ENCODE measurements around the gene MRPL28. TPM values are rescaled to one million over a fixed set of nuclear protein-coding genes. Genes with fewer than 3 reads are reported as not detected.
A peak's percentile ranks its signal among the peaks of the same experiment; 100 is the strongest.
"Not testable (repeated sequence)": the region's sequence is repeated elsewhere in the genome, so short reads cannot be mapped to it uniquely, and the experiment has no call there.

The MRPL28 gene
- total RNA-seq, 2 experiments from 2014 or later = 89.3 to 94.8 TPM

DNA sequence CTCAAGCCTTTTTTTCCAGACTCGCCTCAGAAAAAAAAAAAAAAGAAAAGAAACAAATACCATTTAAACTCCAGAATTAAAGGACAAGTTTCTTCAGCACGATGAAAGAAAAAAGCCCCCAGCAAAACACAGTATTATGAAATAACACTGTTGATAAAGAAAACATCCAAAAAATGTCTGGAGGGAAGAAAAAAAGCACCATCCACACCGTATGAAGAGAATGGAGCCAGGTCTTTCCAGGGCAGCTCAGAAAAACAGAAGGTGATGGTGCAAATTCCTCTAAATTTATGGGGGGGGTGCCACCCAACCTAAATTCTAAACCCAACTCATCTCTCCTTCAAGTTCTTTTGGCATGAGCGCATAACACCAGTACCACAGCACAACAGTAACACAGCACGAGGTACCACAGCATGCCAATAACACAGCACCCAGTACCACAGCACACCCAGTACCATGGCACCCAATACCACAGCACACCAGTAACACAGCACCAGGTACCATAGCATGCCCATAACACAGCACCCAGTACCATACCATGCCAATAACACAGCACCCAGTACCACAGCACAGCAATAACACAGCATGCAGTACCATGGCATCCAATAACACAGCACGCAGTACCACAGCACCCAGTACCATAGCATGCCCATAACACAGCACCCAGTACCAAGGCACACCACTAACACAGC is 36.8 kb downstream of the MRPL28 start:
- no peak for DNase-seq
- Mint-ChIP-seq H3K4me1 (peaks cover 47% of the 10 kb centered on the region), H3K9me3 (no peaks in the 10 kb centered on the region), H3K27ac (no peak overlapping the region), H3K4me3 (no peak overlapping the region), H3K27me3 (no peaks in the 10 kb centered on the region), H3K36me3 (peaks cover 2% of the 10 kb centered on the region)

DNA sequence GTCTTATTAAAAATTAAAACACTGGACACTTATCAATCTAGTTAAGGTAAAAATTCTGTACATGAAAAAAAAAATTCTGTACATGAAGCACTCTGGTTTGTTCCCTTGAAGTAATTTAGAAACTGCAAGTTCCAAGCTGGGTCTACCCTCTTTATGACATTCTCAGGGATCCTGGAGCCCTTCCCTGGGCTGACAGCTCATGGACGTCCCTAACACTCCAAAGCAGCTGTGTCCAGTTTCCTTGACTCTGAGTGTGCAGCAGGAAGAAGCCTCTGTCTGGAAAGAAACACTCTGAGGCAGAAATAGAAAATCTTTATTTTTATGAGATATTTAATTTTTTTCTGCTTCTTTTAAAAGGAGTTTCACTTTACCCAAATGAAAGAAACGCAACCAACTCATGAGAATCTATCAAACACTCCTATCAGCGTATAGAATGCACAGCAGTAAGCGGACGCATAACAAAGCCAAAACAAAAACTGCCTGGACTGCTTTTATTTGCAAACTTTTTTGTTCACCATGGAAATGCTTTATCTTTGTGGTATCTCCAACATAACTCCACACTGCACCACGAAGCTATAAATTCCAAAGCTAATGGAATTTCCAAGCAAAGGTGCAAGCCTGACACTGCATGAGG is 39.0 kb downstream of the MRPL28 start:
- not testable (repeated sequence) for H3K9me3 Mint-ChIP-seq

DNA sequence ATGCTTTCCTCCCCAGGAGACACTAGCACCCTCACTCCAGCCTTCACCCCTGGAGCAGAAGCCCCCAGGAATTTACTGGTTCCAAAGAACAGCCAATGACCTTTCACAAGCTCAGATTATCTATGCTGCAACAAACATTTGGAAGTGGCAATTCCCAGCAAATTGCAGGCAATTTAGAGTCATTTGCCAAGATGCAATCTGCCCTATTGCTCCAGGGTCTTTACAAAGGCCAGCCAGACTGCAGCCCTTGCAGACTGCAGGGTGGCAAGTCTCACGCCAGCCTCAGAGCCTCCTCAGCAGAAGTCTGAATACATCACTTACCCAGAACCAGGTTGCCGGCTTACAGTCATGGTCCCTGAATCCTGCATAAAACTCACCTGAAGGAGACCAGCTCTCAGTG is 39.6 kb downstream of the MRPL28 start:
- no peak overlapping the region for H3K27ac Mint-ChIP-seq
- DNase-seq = no peak
- H3K4me1 Mint-ChIP-seq = peaks cover 51% of the 10 kb centered on the region

More for the DNA sequence above, 39.0 kb downstream of the MRPL28 start:
- H3K27ac Mint-ChIP-seq, H3K36me3 Mint-ChIP-seq, H3K27me3 Mint-ChIP-seq, H3K4me3 Mint-ChIP-seq, DNase-seq: not testable (repeated sequence)
- H3K4me1 Mint-ChIP-seq = peaks cover 53% of the 10 kb centered on the region

GRCh38 chr16:325375-326145 is 44.8 kb downstream of the MRPL28 start:
- no peaks in the 10 kb centered on the region for H3K9me3 Mint-ChIP-seq
- no peaks in the 10 kb centered on the region for H3K27me3 Mint-ChIP-seq
- peak overlapping the region; percentile 71 for H3K27ac Mint-ChIP-seq
- no peak for DNase-seq
- H3K4me1 Mint-ChIP-seq = peaks cover 43% of the 10 kb centered on the region
- H3K36me3 Mint-ChIP-seq = peaks cover 8% of the 10 kb centered on the region
- peak overlapping the region; percentile 62 for H3K4me3 Mint-ChIP-seq

More for the DNA sequence above, 39.6 kb downstream of the MRPL28 start:
- Mint-ChIP-seq H3K4me3 (no peak overlapping the region), H3K36me3 (peaks cover under 1% of the 10 kb centered on the region), H3K27me3 (no peaks in the 10 kb centered on the region), H3K9me3 (no peaks in the 10 kb centered on the region)

- Mint-ChIP-seq H3K27me3 (no peaks in the 10 kb centered on the region), H3K4me1 (peaks cover 48% of the 10 kb centered on the region), H3K27ac (peak overlapping the region; percentile 71), H3K36me3 (peaks cover 8% of the 10 kb centered on the region), H3K9me3 (no peaks in the 10 kb centered on the region), H3K4me3 (peak overlapping the region; percentile 62)
- peak; percentile 58 for DNase-seq
Measured at GRCh38 chr16:324451-325334, 45.6 kb downstream of the MRPL28 start.

DNA sequence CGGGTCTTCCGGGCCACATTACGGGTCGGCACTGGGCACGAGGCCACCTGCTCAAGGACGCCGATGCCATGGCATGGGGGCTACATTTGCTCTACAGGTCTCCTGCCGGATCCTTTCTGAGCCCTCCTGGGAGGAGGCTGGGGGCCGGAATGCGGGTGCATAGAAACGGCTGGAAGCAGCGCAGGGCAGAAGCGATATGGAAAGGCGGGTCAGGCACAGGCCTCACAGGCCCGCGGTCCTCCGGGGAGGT is 46.2 kb downstream of the MRPL28 start:
- Mint-ChIP-seq H3K4me1 (peaks cover 51% of the 10 kb centered on the region), H3K27me3 (no peaks in the 10 kb centered on the region), H3K4me3 (no peak overlapping the region), H3K27ac (peak overlapping the region; percentile 71), H3K9me3 (no peaks in the 10 kb centered on the region), H3K36me3 (peaks cover 9% of the 10 kb centered on the region)
- DNase-seq = no peak

DNA sequence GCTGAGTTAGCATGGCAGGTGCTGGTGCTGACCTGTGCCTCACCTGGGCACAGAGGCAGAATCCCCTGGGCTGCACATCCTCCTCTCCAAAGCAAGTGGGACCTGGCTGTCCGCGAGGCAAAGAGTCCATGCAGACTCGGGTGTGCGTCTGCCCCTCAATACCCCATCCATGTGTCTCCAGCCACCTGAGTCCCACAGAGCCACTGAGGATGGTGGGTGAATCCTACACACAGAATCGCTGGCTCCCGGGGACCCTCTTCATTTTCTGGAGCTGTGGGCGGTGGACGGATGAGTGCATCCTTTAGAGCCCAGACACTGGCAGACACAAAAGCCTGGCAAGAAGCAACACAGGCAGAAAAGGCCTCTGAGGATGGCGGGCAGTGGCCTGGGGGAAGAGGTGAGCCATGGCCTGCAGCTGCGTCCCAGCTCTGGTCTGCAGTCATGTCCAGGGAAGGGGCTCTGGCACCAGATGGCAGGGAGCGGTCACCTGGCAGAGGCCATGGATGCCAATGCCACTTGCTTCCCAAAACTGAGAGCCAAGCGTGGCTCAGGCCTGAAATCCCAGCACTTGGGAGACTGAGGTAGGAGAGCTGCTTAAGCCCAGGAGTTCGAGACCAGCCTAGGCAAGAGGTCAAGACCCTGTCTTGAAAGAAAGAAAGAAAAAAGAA is 47.7 kb downstream of the MRPL28 start:
- no peak overlapping the region for H3K27ac Mint-ChIP-seq
- no peaks in the 10 kb centered on the region for H3K27me3 Mint-ChIP-seq
- H3K9me3 Mint-ChIP-seq = no peaks in the 10 kb centered on the region
- H3K4me1 Mint-ChIP-seq = peaks cover 51% of the 10 kb centered on the region
- H3K4me3 Mint-ChIP-seq = no peak overlapping the region
- no peak for DNase-seq
- peaks cover 14% of the 10 kb centered on the region for H3K36me3 Mint-ChIP-seq

GRCh38 chr16:321532-321931 is 48.8 kb downstream of the MRPL28 start:
- Mint-ChIP-seq H3K27ac (no peak overlapping the region), H3K4me1 (peaks cover 44% of the 10 kb centered on the region), H3K27me3 (no peaks in the 10 kb centered on the region), H3K4me3 (no peak overlapping the region), H3K36me3 (peaks cover 14% of the 10 kb centered on the region), H3K9me3 (no peaks in the 10 kb centered on the region)
- no peak for DNase-seq

DNA sequence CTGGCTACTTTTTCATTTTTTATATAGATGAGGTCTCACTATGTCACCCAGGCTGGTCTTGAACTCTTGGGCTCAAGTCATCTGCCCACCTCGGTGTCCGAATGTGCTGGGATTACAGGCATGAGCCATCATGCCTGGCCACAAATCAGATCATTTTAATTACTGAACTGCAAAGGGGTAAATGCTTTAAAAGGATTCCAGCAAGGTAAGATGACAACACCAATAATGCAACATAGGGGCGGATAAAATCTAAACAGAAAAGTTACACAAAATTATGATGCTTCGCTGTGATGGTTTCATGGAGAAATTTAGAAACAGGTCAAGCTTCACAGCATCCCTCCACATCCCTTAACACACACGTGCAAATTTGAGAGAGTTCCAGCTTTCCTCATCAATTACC is 50.1 kb downstream of the MRPL28 start:
- H3K4me3 Mint-ChIP-seq = no peak overlapping the region
- H3K27me3 Mint-ChIP-seq = no peaks in the 10 kb centered on the region
- no peak for DNase-seq
- H3K9me3 Mint-ChIP-seq = no peaks in the 10 kb centered on the region
- H3K4me1 Mint-ChIP-seq = peaks cover 41% of the 10 kb centered on the region
- H3K36me3 Mint-ChIP-seq = peaks cover 8% of the 10 kb centered on the region
- H3K27ac Mint-ChIP-seq = peak overlapping the region; percentile 32

GRCh38 chr16:318628-319027 is 51.7 kb downstream of the MRPL28 start:
- Mint-ChIP-seq H3K36me3 (peaks cover 6% of the 10 kb centered on the region), H3K9me3 (no peaks in the 10 kb centered on the region), H3K27me3 (no peaks in the 10 kb centered on the region), H3K4me1 (peaks cover 29% of the 10 kb centered on the region), H3K27ac (no peak overlapping the region), H3K4me3 (no peak overlapping the region)
- no peak for DNase-seq

DNA sequence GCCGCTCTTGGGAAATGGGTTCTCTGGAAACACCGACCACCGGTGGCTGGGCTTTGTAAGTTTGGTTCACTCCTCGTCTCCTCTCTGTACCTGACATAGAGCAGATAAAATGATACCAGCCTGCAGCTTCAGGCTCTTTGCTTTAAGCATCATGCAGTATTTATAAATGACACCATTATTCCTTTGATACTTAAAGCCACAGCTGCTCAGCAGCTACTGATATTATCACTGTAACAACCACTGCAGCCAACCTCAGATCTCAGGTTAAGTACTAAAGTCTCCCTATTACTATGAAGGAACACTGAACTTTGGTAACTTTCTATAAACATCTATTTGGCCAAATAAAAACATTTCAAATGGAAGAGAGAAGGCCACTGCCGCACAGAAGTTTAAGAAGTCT is 52.8 kb downstream of the MRPL28 start:
- peaks cover 29% of the 10 kb centered on the region for H3K4me1 Mint-ChIP-seq
- H3K27ac Mint-ChIP-seq = no peak overlapping the region
- H3K4me3 Mint-ChIP-seq = no peak overlapping the region
- DNase-seq = no peak
- H3K9me3 Mint-ChIP-seq = no peaks in the 10 kb centered on the region
- peaks cover 6% of the 10 kb centered on the region for H3K36me3 Mint-ChIP-seq
- H3K27me3 Mint-ChIP-seq = no peaks in the 10 kb centered on the region

Other genes with a start within 250 kb of the MRPL28 start
- gene NPRL3, start 231.9 kb downstream of the MRPL28 start, total RNA-seq = 10 to 100 TPM; 45.4 to 45.8 TPM
- not detected for gene HBZ, start 217.9 kb downstream of the MRPL28 start, total RNA-seq
- not detected for gene HBM, start 204.6 kb downstream of the MRPL28 start, total RNA-seq
- gene HBA2, start 197.7 kb downstream of the MRPL28 start, total RNA-seq = not detected
- gene HBA1, start 193.9 kb downstream of the MRPL28 start, total RNA-seq = not detected
- 1 to 10 TPM; 1.2 to 2.0 TPM for gene HBQ1, start 190.1 kb downstream of the MRPL28 start, total RNA-seq
- gene LUC7L, start 141.1 kb downstream of the MRPL28 start, total RNA-seq = 10 to 100 TPM; 61.9 to 65.3 TPM
- 10 to 100 TPM; 20.9 to 24.1 TPM for gene FAM234A, start 135.7 kb downstream of the MRPL28 start, total RNA-seq
- not detected for gene RGS11, start 94.6 kb downstream of the MRPL28 start, total RNA-seq
- not detected for gene ARHGDIG, start 89.9 kb downstream of the MRPL28 start, total RNA-seq
- gene PDIA2, start 87.4 kb downstream of the MRPL28 start, total RNA-seq = not detected
- gene AXIN1, start 17.8 kb downstream of the MRPL28 start, total RNA-seq = 10 to 100 TPM; 23.9 to 24.6 TPM
- gene PGAP6, start 11.4 kb upstream of the MRPL28 start, total RNA-seq = 10 to 100 TPM; 22.8 to 24.1 TPM
- gene NME4, start 26.7 kb upstream of the MRPL28 start, total RNA-seq = 10 to 100 TPM; 15.6 to 17.3 TPM
- gene DECR2, start 31.3 kb upstream of the MRPL28 start, total RNA-seq = 1 to 10 TPM; 7.0 to 8.2 TPM
- 10 to 100 TPM; 16.9 to 17.4 TPM for gene RAB11FIP3, start 55.1 kb upstream of the MRPL28 start, total RNA-seq
- gene CAPN15, start 157.2 kb upstream of the MRPL28 start, total RNA-seq = 10 to 100 TPM; 86.4 to 91.3 TPM
- not detected for gene PRR35, start 189.9 kb upstream of the MRPL28 start, total RNA-seq
- under 1 TPM; 0.54 to 0.76 TPM for gene NHLRC4, start 196.5 kb upstream of the MRPL28 start, total RNA-seq
- 10 to 100 TPM; 28.8 to 29.1 TPM for gene PIGQ, start 199.4 kb upstream of the MRPL28 start, total RNA-seq
- gene RAB40C, start 219.5 kb upstream of the MRPL28 start, total RNA-seq = 1 to 10 TPM; 7.2 to 7.6 TPM

Data from activated naive CD8-positive, alpha-beta T cell treated with anti-CD3 and anti-CD28 coated beads for 36 hours (primary cell).